IPS-NIHi7 (cell line): Measurements from ENCODE around the gene EFHC1.
"Not testable (repeated sequence)": the region's sequence is repeated elsewhere in the genome, so short reads cannot be mapped to it uniquely, and the experiment has no call there.

Experiments used
- DNase-seq: peaks from one replicate; pipeline ENCODE4 v3.0.0; 2012; ENCODE audit warnings: mixed read lengths; ENCODE audit errors: extremely low spot score

The EFHC1 gene

GRCh38 chr6:52399511-52400312, 20.4 kb upstream of the EFHC1 start:
- DNase-seq, result peak; percentile 69

GRCh38 chr6:52400313-52401041, 19.7 kb upstream of the EFHC1 start:
- DNase-seq, result no peak

GRCh38 chr6:52403086-52403485, 17.1 kb upstream of the EFHC1 start:
- no peak for DNase-seq

DNA sequence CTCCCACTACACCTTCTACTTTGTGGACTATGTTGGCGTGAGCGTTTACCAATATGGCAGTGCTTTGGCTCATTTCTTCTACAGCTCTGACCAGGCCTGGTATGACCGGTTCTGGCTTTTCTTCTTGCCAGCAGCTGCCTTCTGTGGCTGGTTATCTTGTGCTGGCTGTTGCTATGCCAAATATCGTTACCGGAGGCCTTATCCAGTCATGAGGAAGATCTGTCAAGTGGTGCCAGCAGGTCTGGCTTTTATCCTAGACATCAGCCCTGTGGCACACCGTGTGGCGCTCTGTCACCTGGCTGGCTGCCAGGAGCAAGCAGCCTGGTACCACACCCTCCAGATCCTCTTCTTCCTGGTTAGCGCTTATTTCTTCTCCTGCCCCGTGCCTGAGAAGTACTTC, 16.5 kb upstream of the EFHC1 start:
- no peak for DNase-seq

DNA sequence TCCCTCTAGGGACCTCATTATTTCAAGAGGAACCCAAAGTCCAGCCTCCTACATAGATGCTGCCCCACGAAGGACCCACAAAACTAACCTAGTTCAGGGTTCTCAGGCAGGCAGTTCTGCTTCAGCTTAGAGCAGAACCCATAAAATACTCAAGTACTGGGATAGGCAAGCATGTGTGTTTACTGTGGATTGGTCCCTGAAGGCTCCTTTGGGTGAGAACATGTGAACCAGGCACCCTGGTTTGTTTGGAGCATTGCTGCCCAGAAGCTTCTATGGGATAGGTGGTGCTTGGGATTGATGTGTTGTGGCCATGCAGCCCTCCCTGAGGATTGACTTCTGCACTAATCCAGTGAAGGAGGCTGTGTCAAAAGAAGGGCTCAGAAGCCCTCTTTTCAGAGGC, 14.9 kb upstream of the EFHC1 start:
- no peak for DNase-seq

DNA sequence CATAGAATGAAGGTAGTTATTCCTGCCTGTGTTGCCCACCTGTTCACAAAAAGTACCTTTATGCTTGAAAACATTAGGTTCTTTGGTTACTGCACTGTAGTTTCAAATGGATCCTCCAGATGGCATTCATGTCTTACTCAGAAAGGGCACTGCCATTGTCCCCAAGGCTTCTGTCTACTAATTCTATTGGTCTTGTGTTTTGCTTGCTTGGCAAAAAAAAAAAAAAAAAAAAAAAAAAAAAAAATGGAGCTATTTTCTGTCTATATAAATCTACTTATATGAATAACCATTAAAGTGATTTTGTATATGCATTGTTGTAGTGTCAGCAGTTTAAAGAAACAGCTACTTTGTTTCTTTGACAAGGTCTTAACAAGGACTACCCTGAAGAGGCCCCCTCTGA, 12.7 kb upstream of the EFHC1 start:
- DNase-seq, result peak; percentile 60

DNA sequence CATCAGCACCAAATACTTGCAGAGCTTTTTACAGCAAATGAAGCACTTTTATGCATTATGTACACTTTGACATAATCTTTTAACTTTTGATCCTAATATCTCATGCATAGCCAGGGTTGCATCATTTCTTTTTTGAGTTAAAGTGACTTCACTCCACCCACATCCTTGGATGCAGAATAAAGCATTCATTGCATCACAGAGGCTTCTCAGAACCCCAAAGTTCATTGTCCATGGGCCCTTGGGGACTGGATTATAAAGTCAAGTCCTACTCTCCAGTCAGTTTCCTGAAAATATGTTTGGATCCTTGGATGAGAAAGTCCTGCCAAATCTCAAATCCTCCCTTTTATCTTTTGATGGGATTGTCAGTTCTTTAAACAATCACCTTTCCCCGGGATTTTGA, 10.6 kb upstream of the EFHC1 start:
- no peak for DNase-seq

- no peak for DNase-seq
These were observed 9.2 kb upstream of the EFHC1 start for GRCh38 chr6:52410979-52411378.

DNA sequence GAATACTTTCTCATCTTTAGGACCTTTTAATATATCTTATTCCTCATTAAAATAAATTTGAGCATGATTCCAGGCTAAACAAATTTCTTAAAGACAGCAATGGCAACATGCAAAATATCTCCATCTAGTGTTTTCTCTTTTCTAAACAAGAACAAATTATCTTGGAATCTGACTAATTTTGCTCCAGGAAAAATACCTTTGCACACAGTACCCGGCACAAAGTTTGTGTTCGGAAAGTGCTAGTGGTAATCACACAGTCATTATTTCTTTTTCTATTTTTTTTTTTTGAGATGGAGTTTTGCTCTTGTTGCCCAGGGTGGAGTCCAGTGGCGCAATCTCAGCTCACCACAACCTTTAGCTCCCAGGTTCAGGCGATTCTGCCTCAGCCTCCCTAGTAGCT, 8.2 kb upstream of the EFHC1 start:
- no peak for DNase-seq

- no peak for DNase-seq
These were observed 4.8 kb upstream of the EFHC1 start for GRCh38 chr6:52415333-52415732.

GRCh38 chr6:52415917-52416628, 4.1 kb upstream of the EFHC1 start:
- DNase-seq, result no peak

GRCh38 chr6:52416629-52417151, 3.5 kb upstream of the EFHC1 start:
- peak; percentile 62 for DNase-seq

DNA sequence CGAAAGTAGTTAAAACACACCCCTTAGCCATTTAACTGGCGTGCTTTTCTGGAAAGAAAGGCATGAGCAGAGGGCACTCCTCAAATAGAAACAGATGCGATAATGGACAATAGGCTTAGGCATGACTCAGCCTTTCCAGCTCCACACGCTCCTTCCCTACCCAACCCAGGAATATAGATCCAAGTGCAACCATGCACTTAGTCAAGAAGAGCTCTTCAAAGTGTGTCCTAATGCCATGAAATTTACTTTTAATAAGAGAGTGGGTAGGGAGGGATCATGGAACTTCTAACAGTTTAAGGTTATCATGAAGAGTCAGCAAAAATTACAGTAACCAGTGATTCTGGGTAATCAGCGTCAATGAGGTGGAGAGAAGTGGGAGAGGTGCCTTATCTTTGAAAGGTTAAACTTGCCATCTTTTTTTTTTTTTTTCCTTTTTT, 2.4 kb upstream of the EFHC1 start:
- DNase-seq, result no peak

GRCh38 chr6:52418606-52419005, 1.5 kb upstream of the EFHC1 start:
- DNase-seq, result no peak

GRCh38 chr6:52420668-52421358, 671 bp downstream of the EFHC1 start:
- DNase-seq, result peak; percentile 43

DNA sequence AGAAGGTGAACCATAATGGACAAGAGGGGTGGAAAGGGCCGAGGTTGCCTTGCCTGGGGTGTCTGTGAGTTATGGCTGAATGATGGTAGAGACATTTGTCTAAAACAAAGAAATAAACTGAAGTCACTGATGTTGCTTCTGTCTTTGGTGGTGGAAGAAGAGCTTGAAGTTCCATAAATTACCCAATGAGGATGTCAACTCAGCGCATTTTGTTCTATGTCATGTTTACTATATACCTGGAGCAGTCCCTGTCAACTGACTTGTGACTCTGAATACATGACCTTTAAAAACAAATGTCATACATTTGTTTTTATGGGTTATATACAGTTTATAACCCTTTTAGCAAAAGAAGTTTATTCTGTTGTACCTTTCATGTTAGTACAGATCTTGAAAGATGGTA, 2.0 kb downstream of the EFHC1 start:
- no peak for DNase-seq

DNA sequence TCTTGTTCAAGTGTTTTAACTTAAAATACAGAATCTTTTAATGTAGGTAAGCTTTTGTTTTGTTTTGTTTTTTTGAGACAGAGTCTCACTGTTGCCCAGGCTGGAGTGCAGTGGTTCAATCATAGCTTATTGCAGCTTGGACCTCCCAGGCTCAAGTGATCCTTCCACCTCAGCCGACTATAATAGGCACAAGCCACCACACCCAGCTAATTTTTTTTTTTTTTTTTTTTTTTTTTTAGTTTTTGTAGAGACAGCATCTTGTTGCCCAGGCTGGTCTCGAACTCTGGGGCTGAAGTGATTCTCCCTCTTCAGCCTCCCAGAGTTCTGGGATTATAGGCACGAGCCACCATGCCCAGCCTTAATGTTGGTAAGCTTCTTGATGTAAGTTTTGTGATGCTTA, 3.3 kb downstream of the EFHC1 start:
- no peak for DNase-seq

DNA sequence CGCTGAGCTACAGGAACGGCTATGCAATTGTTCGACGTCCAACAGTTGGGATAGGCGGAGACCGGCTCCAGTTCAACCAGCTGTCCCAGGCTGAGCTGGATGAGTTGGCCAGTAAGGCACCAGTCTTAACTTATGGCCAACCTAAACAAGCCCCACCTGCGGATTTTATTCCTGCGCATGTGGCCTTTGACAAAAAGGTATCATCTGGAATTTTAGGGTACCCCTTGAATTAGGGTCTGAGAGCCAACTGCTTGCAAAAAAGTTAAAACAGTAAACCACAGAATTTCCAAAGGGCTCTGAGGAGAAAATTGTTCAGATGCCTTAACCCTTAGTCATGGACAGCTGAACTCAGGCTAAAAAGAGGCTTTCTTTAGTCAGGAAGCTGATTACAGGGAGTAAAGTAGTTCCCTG, 3.8 kb downstream of the EFHC1 start:
- peak; percentile 34 for DNase-seq

- no peak for DNase-seq
These were observed 4.4 kb downstream of the EFHC1 start for GRCh38 chr6:52424513-52424912.

DNA sequence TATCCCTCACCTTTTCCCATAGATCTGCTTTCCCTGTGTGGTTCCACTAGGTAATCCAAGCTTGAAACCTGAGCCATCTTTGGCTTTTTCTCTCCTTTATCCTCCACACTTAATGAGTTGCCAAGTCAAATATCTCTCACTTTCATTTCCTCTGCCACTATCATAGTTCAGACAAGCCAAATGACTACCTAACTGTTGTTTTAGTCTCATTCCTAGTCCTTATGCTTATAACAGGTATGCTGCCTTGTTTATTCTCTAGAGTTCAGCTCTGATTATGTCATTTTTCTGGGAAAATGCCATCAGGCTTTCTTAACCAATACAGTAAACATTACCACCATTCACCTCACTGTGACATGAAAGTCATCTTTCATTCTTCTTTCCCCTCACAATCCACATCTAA, 6.5 kb downstream of the EFHC1 start:
- DNase-seq, result no peak

DNA sequence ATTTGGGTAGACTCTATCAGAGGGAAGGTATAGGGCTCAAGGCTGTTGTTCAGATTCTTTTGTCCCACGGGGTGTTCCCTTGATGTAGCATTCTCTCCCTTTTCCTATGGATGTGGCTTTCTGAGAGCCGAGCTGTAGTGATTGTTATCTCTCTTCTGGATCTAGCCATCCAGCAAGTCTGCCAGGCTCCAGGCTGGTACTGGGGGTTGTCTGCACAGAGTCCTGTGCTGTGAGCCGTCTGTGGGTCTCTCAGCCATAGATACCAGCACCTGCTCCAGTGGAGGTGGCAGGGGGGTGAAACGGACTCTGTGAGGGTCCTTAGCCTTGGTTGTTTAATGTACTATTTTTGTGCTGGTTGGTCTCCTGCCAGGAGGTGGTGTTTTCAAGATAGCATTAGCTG, 13.2 kb downstream of the EFHC1 start:
- not testable (repeated sequence) for DNase-seq

DNA sequence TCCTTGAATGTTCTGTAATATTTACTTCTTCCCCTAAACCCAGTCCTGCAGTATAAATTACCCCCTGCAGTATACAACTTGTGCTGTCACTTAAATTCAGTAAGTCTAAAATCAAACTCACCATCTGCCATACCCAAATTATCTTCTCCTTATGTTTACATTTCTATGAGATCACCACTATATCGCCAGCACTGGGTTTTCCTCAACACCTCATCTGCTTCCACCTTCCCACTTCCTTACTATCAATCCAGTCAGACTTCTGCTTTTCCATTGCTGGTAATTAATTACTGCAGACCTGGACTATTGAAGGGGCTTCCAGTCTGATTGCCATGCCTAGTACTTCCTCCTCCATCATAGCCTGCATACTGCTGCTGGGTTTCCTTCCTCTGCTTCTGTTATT, 15.2 kb downstream of the EFHC1 start:
- DNase-seq, result no peak
